Spleen (tissue), 7 donors: Measurements from ENCODE around the gene SEMA5A.

Experiments used
- POLR2AphosphoS5 ChIP-seq, 3 donors: sonication (generic); formaldehyde crosslinking; IDR thresholded peaks; one replicate each; pipeline ENCODE4 v1.5.1; 2017; ENCODE audit warnings: antibody characterized with exemption in 3 of 3
- TF ChIP-seq, protein P1 (sequence below), 11 experiments: fragments of 200-600 bp in 7 of 11; fragments of 450-650 bp in 4 of 11; sonication (generic) in 4 of 11; IDR thresholded peaks in 8 of 11; conservative IDR thresholded peaks in 3 of 11; 1 replicate in 7 of 11; 2 replicates in 4 of 11; pipeline versions ENCODE4 v1.4.0 to v1.8.0; 2016 to 2021; ENCODE audit warnings: antibody characterized with exemption in 11 of 11, inconsistent platforms in 4 of 11, mild to moderate bottlenecking in 1 of 11
- donor health status: DM: no; HTN: no; CAD: no; lungs with moderate emphysema.
- donor health status: DM: no; HTN: no; CAD: no.
- donor health status: DM: no; HTN: no; CAD: no.

DNA sequence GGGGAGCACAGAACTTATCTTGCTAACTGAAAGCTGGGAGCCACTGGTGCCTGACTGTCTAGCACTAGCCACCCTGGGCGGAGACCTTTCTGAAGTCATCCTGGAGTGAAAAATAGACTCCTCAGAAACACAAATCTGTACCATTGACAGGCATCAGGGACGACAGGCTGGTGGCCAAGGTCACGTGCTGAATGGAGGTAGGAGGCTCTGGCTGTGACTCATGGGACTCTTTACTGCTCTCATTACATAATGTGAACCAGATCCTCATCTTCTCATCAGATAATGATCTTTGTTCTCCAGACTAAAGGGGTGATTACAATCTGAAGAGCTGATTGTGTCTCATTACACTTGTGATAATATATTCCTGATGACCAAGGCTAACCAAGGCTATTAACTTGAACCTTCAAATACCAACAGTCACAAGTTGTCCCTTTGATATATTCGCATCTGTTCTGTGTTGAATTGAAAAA is 91.8 kb downstream of the SEMA5A start:
- TF ChIP-seq, protein P1, sequence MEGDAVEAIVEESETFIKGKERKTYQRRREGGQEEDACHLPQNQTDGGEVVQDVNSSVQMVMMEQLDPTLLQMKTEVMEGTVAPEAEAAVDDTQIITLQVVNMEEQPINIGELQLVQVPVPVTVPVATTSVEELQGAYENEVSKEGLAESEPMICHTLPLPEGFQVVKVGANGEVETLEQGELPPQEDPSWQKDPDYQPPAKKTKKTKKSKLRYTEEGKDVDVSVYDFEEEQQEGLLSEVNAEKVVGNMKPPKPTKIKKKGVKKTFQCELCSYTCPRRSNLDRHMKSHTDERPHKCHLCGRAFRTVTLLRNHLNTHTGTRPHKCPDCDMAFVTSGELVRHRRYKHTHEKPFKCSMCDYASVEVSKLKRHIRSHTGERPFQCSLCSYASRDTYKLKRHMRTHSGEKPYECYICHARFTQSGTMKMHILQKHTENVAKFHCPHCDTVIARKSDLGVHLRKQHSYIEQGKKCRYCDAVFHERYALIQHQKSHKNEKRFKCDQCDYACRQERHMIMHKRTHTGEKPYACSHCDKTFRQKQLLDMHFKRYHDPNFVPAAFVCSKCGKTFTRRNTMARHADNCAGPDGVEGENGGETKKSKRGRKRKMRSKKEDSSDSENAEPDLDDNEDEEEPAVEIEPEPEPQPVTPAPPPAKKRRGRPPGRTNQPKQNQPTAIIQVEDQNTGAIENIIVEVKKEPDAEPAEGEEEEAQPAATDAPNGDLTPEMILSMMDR (IDR thresholded peaks at IDR 0.05 in 8 of 11, conservative IDR thresholded peaks at IDR 0.05 in 3 of 11) = no peak
- no peak for TF ChIP-seq POLR2AphosphoS5 (IDR thresholded peaks at IDR 0.05)
